Brain microvascular endothelial cell (primary cell): Measurements from ENCODE around the gene EPB41.
"Not testable (repeated sequence)": the region's sequence is repeated elsewhere in the genome, so short reads cannot be mapped to it uniquely, and the experiment has no call there.

ENCODE experiments used
- DNase-seq: peaks from one replicate; pipeline ENCODE4 v3.0.0-alpha.2; 2020
- H3K27ac ChIP-seq: fragments of 250-450 bp; sonication (Bioruptor Pico); 2 replicates; pipeline ENCODE4 v1.5.1; 2020; ENCODE audit warnings: mild to moderate bottlenecking, moderate library complexity
- H3K27me3 ChIP-seq: fragments of 250-450 bp; sonication (Bioruptor Pico); replicated peaks from 2 replicates; pipeline ENCODE4 v1.5.1; 2020; ENCODE audit warnings: mild to moderate bottlenecking
- H3K36me3 ChIP-seq: fragments of 250-450 bp; sonication (Bioruptor Pico); replicated peaks from 2 replicates; pipeline ENCODE4 v1.5.1; 2020; ENCODE audit warnings: mild to moderate bottlenecking
- H3K4me3 ChIP-seq: 2 replicates; pipeline ENCODE4 v1.5.1; 2011; ENCODE audit warnings: low read depth, mild to moderate bottlenecking, control low read depth, low read length, moderate library complexity
- in situ Hi-C: cut with HindIII; loops from 2 replicates; pipeline ENCODE4 v1.10.0; 2017; ENCODE audit warnings: low sequenced_read_pairs, low pct_ligation_motif_present
- TF ChIP-seq, protein P1 (sequence below): IDR thresholded peaks from 2 replicates; pipeline ENCODE4 v1.5.1; 2011; ENCODE audit warnings: low read depth, mild to moderate bottlenecking, moderate library complexity, low read length, control low read depth, inconsistent platforms; ENCODE audit errors: missing control alignments

Gene EPB41

DNA sequence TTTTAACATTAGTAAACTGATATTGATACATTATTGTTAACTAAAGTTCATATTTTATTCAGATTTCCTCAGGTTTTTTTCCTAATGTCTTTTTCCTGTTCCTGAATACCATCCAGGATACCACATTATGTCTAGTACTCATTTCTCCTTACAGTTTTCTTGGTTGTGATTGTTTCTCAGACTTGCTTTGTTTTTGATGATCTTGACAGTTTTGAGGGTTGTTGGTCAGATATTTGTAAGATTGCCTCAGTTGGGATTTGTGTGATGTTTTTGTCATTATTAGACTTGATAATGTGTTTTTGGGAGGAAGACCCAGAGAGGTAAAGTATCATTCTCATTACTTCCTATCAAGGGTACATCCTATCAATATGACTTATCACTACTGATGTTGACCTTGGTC lies 19.5 kb downstream of the EPB41 start:
- H3K4me3 ChIP-seq, result no peak overlapping the region
- H3K27me3 ChIP-seq, result no peaks in the 10 kb centered on the region
- no peak overlapping the region for H3K27ac ChIP-seq
- TF ChIP-seq, protein P1, sequence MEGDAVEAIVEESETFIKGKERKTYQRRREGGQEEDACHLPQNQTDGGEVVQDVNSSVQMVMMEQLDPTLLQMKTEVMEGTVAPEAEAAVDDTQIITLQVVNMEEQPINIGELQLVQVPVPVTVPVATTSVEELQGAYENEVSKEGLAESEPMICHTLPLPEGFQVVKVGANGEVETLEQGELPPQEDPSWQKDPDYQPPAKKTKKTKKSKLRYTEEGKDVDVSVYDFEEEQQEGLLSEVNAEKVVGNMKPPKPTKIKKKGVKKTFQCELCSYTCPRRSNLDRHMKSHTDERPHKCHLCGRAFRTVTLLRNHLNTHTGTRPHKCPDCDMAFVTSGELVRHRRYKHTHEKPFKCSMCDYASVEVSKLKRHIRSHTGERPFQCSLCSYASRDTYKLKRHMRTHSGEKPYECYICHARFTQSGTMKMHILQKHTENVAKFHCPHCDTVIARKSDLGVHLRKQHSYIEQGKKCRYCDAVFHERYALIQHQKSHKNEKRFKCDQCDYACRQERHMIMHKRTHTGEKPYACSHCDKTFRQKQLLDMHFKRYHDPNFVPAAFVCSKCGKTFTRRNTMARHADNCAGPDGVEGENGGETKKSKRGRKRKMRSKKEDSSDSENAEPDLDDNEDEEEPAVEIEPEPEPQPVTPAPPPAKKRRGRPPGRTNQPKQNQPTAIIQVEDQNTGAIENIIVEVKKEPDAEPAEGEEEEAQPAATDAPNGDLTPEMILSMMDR, result no peak
- in situ Hi-C loops, result no loop called here
- DNase-seq, result no peak
- H3K36me3 ChIP-seq, result no peaks in the 10 kb centered on the region

DNA sequence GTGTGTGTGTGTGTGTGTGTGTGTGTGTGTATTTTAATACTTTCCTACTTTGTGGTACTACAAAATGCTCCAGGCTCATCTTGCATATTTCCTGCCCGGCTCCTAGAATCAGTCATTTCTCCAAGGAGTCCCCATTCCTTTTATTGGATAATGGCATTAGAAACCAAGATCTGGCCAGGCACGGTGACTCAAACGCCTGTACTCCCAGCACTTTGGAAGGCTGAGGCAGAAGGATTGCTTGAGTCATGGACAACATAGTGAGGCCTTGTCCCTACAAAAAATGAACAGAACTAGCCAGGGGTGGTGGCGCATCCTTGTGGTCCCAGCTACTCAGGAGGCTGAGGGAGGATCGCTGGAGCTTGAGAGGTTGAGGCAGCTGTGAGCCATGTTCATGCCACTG lies 20.3 kb downstream of the EPB41 start:
- TF ChIP-seq, protein P1, result no peak
- H3K4me3 ChIP-seq, result no peak overlapping the region
- H3K36me3 ChIP-seq, result no peaks in the 10 kb centered on the region
- in situ Hi-C loops, result no loop called here
- DNase-seq, result no peak
- H3K27ac ChIP-seq, result no peak overlapping the region
- H3K27me3 ChIP-seq, result no peaks in the 10 kb centered on the region

DNA sequence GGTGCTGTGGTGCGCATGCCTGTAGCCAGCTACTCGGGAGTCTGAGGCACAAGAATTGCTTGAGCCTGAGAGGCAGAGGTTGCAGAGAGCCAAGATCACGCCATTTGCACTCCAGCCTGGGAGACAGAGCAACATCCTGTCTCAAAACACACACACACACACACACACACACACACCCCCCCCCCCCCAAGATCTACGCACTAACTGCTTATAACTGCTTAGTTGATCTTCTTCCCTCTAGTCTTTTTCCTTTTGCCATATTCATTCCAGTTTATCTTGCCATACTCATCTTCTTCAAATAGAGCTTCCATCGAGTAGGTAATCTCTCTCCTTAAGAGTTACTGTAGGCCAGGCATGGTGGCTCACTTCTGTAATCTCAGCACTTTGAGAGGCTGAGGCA lies 20.9 kb downstream of the EPB41 start:
- in situ Hi-C loops, result no loop called here
- TF ChIP-seq, protein P1, result no peak

DNA sequence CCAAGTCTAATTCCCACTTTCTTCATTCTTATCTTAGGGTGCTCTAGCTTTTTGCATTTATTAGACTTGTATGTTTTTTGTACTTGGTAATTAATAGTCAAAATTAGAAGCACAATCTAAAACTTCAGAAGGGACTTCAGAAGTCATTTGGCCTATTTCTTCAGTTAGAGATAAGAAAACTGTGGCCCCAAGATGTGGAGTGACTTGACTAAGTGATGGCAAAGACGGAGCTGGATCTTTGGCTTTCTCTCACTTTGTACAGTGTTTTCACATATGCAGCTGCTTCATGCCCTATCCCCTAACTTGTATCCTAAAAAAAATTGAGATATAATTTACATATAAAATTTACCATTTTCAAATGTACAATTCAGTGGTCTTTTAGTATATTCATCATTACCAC lies 21.7 kb downstream of the EPB41 start:
- no peak overlapping the region for H3K4me3 ChIP-seq
- in situ Hi-C loops, result no loop called here
- no peaks in the 10 kb centered on the region for H3K36me3 ChIP-seq
- H3K27me3 ChIP-seq, result no peaks in the 10 kb centered on the region
- DNase-seq, result no peak
- no peak overlapping the region for H3K27ac ChIP-seq
- TF ChIP-seq, protein P1, result no peak

More for the DNA sequence above, 20.9 kb downstream of the EPB41 start:
- Histone ChIP-seq H3K4me3 (no peak overlapping the region), H3K27ac (no peak overlapping the region), H3K27me3 (no peaks in the 10 kb centered on the region), H3K36me3 (no peaks in the 10 kb centered on the region)
- DNase-seq, result no peak

DNA sequence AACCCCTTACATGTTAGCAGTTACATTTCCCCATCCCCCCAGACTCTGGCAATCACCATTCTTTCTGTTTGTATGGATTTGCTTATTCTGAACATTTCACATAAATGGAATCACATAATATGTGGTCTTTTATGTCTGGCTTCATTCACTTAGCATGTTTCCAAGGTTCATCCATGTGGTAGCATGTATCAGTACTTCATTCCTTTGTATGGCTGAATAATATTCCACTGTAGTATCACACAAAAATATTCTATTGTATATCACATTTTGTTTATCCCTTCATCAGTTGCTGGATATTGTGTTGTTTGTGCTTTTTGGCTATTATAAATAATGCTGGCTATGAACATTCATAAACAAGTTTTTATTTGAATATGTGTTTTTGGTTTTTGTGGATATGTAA lies 22.2 kb downstream of the EPB41 start:
- in situ Hi-C loops, result no loop called here
- Histone ChIP-seq H3K27ac (no peak overlapping the region), H3K36me3 (no peaks in the 10 kb centered on the region), H3K27me3 (no peaks in the 10 kb centered on the region), H3K4me3 (no peak overlapping the region)
- TF ChIP-seq, protein P1, result no peak
- DNase-seq, result no peak

DNA sequence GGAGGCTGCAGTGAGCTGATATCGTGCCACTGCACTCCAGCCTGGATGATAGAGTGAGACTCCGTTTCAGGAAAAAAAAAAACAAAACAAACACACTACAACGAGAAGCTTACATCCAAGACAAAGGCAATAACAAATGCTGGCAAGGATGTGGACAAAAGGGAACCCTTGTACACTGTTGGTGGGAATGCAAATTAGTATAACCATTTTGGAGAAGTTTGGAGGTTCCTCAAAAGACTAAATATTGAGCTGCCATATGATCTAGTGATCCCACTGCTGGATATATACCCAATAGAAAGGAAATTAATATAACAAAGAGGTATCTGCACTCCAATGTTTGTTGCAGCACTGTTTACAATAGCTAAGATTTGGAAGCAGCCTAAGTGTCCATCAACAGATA lies 29.2 kb downstream of the EPB41 start:
- H3K27ac ChIP-seq, H3K36me3 ChIP-seq, H3K27me3 ChIP-seq, in situ Hi-C loops, DNase-seq, H3K4me3 ChIP-seq: not testable (repeated sequence)
